ENCODE measurements around the gene PDIK1L.

The PDIK1L gene

DNA sequence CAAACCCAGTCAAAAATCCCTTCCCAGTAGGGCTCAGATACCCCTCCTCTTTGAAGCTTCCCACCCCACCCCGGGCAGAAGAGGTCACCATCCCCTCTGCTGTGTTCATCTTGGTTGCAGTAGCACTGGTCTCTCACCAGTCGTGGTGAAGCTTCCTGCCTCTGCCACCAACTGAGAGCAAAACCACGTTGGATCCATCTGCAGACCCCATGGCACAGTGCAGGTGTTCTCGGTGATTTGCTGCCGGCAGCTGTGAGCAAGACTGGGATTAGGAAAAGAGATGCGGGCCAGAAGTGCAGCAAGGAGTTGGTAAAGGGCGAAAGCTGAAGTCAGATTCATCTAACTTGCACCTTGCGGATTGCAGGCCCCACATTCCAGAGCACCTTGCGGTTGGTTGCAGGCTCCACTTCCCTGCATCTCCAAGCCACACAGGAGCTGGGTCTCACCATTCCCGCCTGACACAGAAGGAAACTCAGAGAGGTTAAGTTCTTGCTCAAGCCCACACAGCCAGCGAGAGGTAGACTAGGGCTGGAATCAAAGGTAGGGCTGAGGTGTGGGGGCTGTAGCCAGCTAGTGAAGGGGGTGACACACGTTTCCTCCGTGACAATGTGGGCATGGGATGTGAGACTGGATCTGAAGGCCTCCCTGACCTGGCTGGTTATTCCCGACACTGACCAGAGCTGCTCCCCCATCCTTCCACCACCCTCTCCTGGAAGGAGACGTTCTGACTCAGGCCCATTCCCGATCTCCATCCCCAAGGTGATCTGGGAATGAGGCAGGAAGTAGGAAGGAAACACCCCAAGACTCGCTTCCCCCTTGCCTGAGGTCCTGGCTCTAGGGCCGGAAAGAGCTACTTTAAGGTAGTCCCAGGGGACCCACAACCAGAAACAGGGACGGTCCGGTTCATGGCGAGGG lies 44.0 kb downstream of the PDIK1L start:
- no peak for DNase-seq (ENCODE audit: low spot score)

DNA sequence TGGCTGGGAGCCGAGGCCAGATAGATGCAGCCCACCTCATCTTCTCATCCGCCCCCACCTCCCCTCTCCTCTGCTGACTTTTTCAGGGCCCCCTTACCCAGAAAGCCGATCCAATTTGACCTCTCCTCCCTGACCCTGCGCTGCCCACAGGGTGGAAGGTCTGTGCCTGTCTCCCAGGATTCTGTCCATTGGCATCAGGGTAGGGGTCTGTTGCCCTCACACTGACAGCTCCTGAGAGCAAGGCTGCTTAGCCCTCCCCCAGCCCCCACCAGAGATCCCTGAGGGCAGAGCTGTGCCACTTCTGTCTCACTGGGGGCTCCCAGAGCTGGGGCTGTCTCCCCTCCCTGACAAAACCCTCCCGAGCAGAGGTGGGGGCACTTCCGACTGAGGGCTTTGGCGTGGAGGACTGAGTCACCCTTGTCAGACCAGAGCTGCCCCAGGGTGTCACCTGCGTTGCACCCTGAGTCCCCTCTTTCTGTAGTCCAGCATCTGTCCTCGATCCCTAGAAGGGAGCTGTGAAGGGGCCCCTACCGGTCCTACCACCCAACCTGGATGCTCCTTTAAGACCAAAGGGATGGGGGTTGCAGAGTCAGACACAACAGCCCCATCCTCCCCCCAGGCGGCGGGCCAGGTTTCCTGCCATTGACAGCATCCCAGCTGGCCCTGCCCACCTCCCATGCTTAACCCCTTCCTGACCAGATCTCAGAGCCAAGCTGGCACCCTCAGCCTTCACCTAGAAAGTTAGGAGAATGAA lies 44.8 kb downstream of the PDIK1L start:
- no peak for DNase-seq (ENCODE audit: low spot score)

DNA sequence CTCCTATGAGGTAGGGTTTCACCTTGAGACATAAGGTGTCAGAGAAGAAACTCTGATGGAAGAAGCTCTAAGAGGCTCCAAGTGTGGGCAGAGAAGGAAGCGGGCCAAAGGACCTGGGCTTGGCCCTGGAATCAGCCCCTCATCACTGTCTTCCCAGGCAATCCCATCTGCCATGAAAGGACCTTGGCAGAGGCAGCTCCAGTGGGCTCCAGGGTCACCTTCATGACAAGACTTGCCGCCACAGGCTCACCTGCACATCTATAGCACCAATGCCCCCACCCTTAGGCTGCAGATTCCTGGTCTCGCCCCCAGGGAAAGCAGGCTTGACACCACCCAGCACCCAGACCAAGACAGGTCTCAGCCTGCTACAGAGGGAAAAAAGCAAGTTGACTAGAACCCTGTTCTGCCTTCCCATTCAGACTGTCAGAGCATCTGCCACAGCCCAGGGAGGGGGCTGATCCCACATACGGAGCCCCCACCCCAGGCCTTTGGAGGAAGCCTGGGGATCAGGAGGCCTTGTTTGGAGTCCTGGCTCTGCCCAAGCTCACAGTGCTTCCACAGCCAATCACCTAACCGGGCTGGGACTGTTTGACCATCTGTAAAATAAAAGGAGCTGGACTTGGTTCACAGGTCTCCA lies 46.8 kb downstream of the PDIK1L start:
- no peak for DNase-seq (ENCODE audit: low spot score)

DNA sequence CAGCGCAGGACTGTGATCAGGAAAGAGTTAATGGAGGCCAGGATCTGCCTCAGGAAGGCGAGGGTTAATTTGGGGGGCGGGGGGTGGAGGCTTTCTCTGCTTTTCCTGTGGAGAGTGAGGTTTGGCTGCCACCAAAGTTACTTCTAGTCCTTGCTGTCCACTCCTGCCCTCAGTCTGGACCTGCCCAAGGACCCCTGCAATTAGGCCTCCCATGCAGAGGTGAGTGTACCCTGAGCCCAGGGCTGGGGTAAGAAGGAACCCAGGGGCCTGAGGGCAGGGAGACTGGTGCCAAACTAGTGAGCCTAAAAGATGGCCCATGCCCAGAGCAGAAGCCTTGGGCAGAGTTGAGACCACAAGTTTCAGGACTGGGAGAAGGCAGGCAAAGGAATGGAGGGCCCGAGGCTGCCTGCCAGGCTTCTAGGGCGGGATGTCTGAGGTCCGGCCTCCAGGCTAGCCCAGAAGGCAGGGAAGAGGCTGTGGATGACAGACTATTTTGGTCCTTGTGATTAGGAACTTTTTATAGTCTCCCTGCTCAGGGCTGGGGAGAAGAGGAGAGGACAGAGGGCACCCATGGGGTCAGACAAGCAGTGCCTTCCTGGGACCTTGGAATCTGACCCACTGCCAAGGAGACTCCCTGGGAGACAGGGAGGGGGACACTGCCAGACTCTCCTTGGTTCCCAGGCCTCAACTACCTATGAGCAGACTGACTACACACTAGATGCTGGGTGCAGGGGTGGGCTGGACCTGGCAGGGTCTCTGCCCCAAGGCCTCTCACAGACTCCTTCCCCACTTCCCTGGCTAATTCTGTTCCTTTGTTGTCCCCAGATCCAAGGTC lies 47.5 kb downstream of the PDIK1L start, which contains the start of gene FAM110D:
Gene FAM110D (plus strand): TSS at position 172 of the 835 bp plus-strand sequence. CDS start 2,213 bp downstream, outside the sequence.
- no peak for DNase-seq (ENCODE audit: low spot score)

DNA sequence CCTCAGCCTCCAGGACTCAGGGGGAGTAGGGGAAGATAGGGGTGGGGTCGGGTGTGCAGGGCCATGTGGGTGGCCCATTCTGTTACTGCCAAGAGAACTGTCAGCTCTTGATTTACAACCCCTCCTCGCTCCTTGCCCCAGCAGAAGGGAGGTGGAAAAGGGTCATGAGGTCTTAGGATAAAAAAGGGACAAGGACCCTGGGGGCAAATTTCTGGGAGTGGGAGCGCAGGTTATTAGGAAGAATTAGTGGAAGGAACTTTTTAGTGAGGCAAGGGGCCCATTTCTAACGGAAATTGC lies 48.1 kb downstream of the PDIK1L start:
- no peak for DNase-seq (ENCODE audit: low spot score)

DNA sequence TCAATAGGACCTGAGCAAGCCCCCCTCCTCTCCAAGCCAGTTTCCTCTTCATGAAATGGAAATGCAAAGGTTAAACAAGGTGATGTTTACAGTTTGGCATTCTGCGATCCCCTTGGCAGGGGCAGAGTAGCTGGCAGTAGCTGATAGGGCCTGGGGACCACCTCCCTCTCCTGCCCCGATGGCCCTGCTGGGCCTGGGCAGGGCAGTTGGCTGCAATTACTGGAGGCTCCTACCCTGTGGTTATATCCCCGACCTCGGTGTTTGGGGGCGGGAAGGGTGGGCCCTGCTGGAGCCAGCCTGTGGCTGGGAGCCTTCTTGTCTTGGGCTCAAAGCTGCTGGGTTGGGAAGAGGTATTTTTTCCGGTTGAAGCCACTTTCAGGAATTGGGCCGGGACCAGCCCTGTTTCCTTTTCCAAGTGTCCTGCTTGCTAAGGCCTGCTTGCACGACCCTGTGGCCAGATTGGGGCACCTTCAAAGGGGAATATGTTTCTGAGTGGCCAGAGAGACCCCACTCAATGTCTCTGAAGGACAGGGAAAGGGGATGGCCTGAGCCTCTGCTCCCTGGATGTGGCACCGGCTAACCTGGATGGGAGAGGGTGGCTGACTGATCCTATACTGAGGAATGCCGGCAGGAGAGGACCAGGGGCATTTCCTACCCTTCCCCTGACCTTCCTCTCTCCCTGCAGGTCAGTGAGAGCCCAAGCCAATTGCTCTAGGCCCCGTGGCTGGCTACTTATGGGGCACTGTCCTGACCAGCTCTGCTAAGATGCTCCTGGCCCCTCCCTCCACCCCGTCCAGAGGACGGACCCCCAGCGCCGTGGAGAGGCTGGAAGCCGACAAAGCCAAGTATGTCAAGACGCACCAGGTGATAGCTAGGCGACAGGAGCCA lies 49.1 kb downstream of the PDIK1L start:
- no peak for DNase-seq (ENCODE audit: low spot score)

DNA sequence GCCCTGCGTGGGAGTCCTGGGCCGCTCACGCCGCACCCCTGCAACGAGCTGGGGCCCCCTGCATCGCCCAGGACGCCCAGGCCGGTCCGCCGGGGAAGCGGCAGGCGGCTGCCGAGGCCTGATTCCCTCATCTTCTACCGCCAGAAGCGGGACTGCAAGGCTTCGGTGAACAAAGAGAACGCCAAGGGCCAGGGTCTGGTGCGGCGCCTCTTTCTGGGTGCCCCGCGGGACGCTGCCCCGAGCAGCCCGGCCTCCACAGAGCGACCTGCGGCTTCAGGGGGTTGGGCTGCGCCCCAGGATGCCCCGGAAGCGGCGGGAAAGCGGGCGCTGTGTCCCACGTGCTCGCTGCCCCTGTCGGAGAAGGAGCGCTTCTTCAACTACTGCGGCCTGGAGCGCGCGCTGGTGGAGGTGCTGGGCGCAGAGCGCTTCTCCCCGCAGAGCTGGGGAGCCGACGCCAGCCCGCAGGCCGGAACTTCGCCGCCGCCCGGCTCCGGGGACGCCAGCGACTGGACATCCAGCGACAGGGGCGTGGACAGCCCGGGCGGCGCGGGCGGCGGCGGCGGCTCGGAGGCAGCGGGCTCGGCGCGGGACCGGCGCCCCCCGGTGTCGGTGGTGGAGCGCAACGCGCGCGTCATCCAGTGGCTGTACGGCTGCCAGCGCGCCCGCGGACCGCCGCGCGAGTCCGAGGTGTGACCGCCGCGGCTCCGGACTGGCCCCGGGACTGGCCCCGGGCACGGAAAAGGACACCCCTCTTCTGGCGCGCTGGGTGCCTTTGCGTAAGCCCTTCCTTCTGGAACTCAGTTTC lies 50.0 kb downstream of the PDIK1L start:
- DNase-seq (ENCODE audit: low spot score): peak; percentile 50

DNA sequence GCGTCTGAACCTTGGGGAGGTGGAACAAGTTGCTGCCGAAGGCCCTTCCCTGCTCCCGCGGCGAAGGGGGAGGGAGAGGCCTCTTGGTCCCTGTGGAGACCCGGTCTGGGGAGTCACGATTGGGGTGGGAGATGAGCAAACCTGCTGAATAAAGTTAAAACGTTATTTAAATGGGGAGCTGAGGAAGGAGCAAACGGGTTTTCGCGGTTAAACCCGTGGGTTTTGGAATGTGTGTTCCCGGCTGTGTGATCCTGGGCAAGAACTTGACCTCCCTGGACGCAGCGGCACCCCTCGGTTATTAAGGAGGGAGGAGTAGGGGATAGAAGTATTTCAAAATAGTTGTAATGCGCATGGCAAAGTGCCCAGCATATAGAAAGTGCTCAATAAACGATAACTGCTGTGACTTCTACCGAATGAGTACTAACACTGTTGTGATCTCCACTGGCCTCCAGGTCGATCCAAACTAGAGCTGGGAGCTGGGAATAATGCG lies 50.6 kb downstream of the PDIK1L start:
- no peak for DNase-seq (ENCODE audit: low spot score)

DNA sequence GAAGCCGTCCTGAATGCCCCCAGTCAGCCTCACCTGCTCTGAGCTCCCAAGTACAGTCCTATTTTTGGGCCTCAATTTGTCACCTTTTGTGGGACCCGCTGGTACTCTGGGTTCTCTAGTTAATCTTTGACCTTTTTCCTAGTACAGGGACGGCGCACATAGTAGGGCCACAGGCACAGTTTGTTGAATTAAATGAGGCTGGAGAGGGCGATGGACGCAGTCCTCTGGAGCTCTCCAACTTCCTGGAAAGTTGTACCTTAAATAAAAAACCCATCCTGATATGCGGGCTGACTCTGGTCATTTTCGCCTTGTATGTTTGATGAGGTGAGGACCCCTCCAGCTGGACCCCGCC lies 52.0 kb downstream of the PDIK1L start:
- DNase-seq (ENCODE audit: low spot score): no peak

DNA sequence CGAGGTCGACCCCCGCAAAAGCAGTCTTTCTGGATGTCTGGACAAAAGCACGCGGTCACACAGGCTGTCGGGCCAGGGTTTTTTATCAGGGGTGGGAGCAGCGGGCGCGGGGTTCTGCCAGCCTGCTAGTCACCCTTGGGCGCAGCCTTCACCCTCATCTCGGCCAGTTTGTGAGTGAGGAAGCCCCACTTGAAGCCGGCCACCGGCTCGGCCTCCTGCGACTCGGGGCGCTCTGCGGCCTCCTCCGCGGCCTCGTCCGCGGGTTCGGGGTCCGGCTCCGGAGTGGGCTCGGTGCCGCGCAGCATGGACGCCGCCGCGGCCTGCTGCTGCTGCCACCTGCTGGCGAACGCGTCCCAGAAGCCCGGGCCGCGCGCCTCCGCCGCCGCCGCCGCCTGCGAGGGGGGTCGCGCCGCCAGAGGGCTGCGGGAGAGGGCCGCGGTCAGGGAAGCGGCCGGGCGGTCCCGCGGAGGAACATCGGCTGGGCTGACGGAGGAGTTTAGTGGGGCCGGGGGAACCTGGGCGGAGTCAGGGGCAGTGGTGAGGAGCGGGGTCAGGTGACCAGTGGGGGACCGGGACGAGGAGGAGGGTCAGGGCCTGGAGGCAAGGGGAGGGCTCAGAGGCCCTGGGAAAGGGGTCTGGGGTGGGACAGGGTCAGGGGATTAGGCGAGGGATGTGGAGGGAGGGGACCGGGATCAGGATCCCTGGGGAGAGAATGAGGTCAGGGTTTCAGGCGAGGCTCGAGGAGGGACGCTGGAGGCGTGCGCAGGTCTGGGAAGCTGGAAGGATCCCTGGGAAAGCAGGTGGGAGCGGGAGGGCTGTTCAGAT lies 52.6 kb downstream of the PDIK1L start:
- no peak for DNase-seq (ENCODE audit: low spot score)

DNA sequence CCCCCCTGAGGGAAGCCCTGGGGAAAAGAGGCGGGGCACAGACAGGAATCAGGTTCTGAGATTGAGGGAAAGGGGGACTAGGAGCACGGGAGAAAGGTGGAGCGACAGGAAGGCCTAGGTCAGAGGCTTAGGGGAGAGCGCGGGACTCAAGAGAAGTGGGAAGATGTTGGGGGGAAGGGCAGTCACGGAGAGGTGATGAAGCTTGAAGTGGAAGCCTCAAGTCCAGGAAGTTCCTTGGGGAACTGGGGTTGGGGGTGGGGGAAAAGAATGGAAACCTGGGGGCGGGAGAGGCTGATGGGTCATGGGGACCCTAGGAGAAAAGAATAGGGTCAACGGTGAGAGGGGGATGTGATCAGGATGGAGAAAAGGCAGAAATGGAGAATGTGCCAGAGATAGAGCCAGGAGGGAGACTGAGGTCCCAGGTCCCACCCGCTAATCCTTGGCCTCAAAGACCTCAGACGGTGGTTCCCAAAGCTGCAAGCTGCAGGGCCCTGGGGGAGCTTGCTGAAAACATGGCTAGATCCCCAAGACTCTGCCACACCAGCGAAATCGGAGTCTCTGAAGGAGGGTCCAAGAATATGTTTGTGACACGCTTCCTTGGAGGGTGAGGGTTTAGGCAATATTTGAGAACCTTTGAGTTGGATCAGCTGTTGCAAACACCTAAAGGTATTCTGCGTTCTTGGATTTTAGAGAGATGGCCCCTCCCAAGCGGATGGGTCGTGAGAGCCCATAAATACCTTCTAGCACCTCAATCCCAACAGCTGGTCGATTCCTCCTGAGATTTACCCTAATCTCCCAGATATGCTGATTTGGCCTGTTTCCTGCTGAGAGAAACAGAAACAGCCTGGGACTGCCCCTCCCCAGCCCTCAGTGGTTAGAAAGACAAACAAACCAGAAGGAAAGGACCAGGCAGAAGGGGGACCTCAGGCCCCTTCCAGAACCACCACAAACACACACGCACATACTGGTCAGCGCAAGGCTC lies 53.5 kb downstream of the PDIK1L start:
- no peak for DNase-seq (ENCODE audit: low spot score)

DNA sequence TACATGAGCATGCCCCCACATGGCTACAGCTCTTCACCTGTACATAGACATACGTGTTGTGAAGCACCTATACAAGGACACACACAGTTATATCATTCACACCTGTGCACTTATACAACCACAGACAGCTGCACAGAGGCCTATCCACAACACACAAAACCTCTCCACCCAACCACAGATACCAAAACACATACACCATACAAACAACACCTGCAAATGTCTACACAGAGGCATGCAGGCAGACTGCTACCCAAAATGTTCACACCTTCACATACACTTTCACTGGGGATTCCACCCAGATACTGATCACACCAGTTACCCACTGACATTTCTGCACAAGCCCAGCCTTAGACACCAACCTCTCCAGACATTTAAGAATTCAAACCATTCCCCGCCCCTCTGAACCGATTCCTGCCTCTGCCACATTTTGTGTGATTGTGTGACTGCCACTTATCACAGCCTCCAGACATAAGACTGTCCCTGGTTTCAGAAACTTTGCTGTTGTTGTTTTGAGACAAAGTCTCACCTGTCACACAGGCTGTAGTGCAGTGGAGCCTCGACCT lies 55.2 kb downstream of the PDIK1L start:
- no peak for DNase-seq (ENCODE audit: low spot score)

DNA sequence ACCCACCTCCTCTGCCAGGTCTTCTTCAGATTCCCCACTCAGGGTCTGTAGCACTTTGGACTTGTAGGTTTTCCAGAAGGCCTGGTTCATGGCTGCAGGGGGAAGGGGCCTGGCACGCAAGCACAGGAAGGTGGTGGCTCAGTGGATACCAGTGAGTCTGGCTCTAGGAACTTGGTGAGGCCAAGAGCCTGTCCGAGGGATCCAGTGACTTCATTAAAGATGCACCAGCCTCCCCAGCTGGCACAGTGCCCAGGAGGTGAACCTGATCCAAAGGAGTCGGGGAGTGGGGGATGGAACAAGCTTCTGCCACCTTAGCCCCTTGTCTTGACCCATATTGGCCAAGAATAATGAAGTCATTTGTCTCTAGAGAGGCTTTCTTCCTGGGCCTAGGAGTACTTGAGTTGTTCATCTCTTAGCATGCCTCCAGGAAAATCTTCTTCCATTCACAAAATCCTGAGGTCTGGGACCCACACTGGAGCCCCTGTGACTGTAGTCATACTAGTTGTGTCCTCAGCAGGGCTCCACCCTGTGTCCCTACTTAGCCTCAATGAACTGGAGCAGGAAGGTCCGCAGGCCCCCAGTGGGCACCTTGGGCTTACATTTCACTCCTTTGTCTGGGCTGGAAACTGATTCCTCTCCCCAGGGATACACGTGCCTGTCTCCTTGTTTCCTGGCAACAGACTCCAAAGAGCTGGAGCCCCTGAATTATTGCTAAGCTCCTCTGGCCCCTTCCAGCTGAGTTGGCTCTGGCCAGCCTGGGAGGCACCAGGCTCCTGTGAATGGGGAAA lies 57.0 kb downstream of the PDIK1L start, which contains the start of gene C1orf232:
Gene C1orf232 (minus strand): TSS at position 554 of the 788 bp plus-strand sequence. CDS start 464 bp downstream, at position 90.
- DNase-seq (ENCODE audit: low spot score): no peak

DNA sequence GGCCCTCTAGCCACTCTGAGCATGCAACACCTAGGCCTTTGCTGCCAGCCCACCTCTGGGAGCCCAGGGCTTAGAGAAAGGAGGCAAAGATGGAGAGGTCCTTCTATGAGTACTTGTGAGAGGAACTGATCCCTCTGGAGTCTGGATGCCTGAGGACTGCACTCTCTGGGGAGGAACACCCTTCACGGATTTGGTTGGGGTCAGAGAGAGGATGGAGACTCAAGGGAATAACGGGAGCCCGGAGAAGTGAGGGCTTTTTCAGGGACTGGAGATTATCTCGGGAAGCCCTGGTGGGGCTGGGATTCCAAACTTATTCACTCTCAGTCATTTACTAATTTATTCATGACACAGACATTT lies 57.6 kb downstream of the PDIK1L start:
- no peak for DNase-seq (ENCODE audit: low spot score)

DNA sequence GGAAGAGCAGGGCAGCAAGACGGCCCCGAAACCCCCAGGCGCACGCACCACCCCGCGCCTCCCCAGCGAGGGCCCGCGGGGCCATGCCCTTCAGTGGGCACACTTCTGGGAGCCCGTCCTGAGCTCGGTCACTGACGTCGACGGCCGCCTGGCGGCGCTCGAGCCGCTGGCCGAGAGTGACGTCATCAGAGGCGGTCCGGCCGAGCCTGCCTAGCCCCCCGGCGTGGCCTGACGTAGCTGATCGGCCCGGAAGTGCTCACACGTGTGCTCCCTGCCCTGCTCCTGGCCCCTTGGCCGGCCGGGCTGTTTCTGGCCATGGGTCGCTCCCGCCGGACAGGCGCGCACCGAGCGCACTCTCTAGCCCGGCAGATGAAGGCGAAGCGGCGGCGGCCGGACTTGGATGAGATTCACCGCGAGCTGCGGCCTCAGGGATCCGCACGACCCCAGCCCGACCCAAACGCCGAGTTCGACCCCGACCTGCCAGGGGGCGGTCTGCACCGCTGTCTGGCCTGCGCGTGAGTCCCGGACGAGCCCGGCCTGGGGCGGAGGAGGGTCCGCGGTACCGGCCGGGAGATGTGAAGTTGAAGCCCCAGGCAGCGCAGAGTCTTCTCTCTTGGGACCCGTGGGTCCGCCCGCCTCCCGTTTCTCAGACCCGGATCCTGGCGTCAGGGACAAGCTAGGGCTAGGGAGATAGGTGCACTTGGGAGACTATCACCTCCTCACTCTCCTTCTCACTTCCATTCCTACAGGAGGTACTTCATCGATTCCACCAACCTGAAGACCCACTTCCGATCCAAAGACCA lies 58.2 kb downstream of the PDIK1L start, which contains the start of gene ZNF593:
Gene ZNF593 (plus strand): TSS at position 240 of the 803 bp plus-strand sequence. CDS start 76 bp downstream, at position 316.
- peak; percentile 97 for DNase-seq (ENCODE audit: low spot score)

DNA sequence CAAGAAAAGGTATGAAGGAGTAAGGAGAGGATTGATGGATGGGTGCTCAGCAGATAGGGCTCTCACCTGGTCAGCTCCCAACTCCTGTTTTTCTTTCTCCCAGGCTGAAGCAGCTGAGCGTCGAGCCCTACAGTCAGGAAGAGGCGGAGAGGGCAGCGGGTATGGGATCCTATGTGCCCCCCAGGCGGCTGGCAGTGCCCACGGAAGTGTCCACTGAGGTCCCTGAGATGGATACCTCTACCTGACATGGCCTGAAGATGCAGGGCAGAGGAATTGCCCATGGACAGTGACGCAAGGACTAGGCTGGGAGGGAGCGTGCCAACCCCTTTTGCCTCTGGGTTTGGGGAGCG lies 58.8 kb downstream of the PDIK1L start:
- no peak for DNase-seq (ENCODE audit: low spot score)

All from Ammon's horn (tissue), 1 donor.